HepG2 (cell line): ENCODE data around the gene CRK. TPM values are rescaled to one million over a fixed set of nuclear protein-coding genes. Genes with fewer than 3 reads are reported as not detected.

ENCODE experiments used
- AFF4 ChIP-seq: sonication (generic); formaldehyde crosslinking; IDR thresholded peaks from 2 replicates; pipeline ENCODE4 v1.4.0; 2020; ENCODE audit warnings: missing genetic modification reagents
- IKZF4 ChIP-seq: sonication (generic); formaldehyde crosslinking; IDR thresholded peaks from 2 replicates; pipeline ENCODE4 v1.5.1; 2020; ENCODE audit warnings: borderline replicate concordance, mild to moderate bottlenecking, low read depth, missing genetic modification reagents; ENCODE audit errors: not compliant biosample characterization
- NCOA5 ChIP-seq: sonication (generic); formaldehyde crosslinking; IDR thresholded peaks from 2 replicates; pipeline ENCODE4 v1.4.0; 2020; ENCODE audit warnings: missing genetic modification reagents
- PAWR ChIP-seq: sonication (generic); formaldehyde crosslinking; IDR thresholded peaks from 2 replicates; pipeline ENCODE4 v1.4.0; 2020; ENCODE audit warnings: missing genetic modification reagents, mild to moderate bottlenecking, borderline replicate concordance
- RBM22 ChIP-seq: fragments of 200-400 bp; formaldehyde crosslinking; optimal IDR thresholded peaks from 2 replicates; pipeline ENCODE3; 2017; ENCODE audit warnings: mild to moderate bottlenecking, low read length, moderate library complexity
- STAG1 ChIP-seq: sonication (generic); formaldehyde crosslinking; IDR thresholded peaks from 2 replicates; pipeline ENCODE4 v1.4.0; 2020; ENCODE audit warnings: missing genetic modification reagents
- THAP7 ChIP-seq: sonication (generic); formaldehyde crosslinking; IDR thresholded peaks from 2 replicates; pipeline ENCODE4 v1.8.1; 2023; ENCODE audit warnings: mild to moderate bottlenecking, missing genetic modification reagents
- ZFP90 ChIP-seq: sonication (generic); formaldehyde crosslinking; IDR thresholded peaks from 2 replicates; pipeline ENCODE4 v1.8.0; 2022; ENCODE audit warnings: missing genetic modification reagents, mild to moderate bottlenecking, inconsistent platforms, borderline replicate concordance
- ZNF335 ChIP-seq: sonication (generic); formaldehyde crosslinking; IDR thresholded peaks from 2 replicates; pipeline ENCODE4 v1.4.0; 2020; ENCODE audit warnings: missing genetic modification reagents
- ZNF562 ChIP-seq: sonication (generic); formaldehyde crosslinking; IDR thresholded peaks from 2 replicates; pipeline ENCODE4 v1.8.0; 2022; ENCODE audit warnings: missing genetic modification reagents, borderline replicate concordance
- ZNF629 ChIP-seq: sonication (generic); formaldehyde crosslinking; conservative IDR thresholded peaks from 2 replicates; pipeline ENCODE4 v1.5.0; 2020; ENCODE audit warnings: missing genetic modification reagents
- polyA plus RNA-seq, 8 experiments: library from polyadenylated mRNA; depleted of rRNA in 3 of 8; stranded (reverse) in 7 of 8; unstranded in 1 of 8; fragments of >200 nt; fragmentation: Illumina TruSeq in 4 of 8; extraction: Trizol in 4 of 8; gene quantifications; 2 replicates each; pipeline versions ENCODE4 v1.2.1 to v1.2.3, GENCODE V29; 2011 to 2016; ENCODE audit warnings: low read depth in 4 of 8, missing spikeins in 1 of 8, mixed read lengths in 1 of 8; ENCODE audit not compliant: insufficient read depth in 1 of 8
- total RNA-seq, 5 experiments: library from RNA; depleted of rRNA; stranded (reverse); fragments of >200 nt; fragmentation: Illumina TruSeq; extraction: Trizol; gene quantifications; 2 replicates each; pipeline ENCODE4 v1.2.3, GENCODE V29; 2016; ENCODE audit warnings: low read depth in 1 of 5
- TF ChIP-seq, protein P1 (sequence below): sonication (generic); formaldehyde crosslinking; IDR thresholded peaks from 2 replicates; pipeline ENCODE4 v1.8.0; 2022; ENCODE audit warnings: mild to moderate bottlenecking, missing genetic modification reagents
- TF ChIP-seq, protein P2 (sequence below): sonication (generic); formaldehyde crosslinking; IDR thresholded peaks from 2 replicates; pipeline ENCODE4 v1.9.0; 2021; ENCODE audit warnings: mild to moderate bottlenecking, missing genetic modification reagents
- TF ChIP-seq, protein P3 (sequence below): sonication (generic); formaldehyde crosslinking; IDR thresholded peaks from 2 replicates; pipeline ENCODE4 v1.5.0; 2020; ENCODE audit warnings: missing genetic modification reagents

Gene CRK
- total and polyA plus RNA-seq, 2 of the 13 experiments (the other 11 are each of a cell fraction or from before 2014, with no cell fraction given), result 47.4 to 54.2 TPM

DNA sequence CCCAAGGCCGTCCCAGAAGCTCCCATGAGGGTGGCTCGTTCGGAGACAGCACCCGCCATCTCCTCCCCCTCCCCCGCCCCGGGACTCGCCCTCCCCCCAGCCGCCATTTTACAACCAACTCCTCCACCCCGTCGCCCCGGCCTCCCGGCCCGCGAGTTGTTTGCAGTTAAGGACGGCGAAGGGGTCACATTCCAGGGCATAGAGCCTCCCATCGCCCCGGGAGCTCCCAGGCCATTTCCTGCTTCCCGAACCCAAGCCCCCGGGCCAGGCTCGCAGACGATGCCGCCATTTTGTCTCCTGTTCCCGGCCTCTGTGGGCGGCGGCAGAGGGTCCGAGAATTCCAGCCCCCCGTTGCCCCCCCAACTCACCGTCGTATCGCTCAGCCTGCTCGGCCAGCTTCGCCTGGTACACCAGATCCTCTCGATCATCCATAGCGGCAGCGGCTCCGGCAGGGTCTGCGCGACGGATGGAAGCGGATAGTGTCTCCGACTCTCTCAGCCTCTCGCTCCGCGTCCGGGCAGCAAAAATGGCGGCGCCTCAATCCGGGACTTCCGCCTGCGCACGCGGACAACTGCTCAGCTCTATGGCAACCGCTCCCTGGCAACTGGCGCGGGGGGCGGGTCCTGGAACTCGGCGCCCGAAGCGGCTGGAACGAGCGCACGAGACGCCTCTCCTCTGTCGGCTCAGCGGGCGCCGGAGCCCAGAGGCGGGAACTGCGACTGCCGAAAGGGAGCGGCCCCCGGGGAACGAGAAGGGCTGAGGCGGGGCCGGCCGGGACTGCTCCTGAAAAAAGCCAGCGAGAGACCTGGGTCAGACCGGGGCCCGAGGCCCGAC lies 56.1 kb downstream of the CRK start, which contains the start of gene YWHAE (continued):
- TF ChIP-seq, protein P1, sequence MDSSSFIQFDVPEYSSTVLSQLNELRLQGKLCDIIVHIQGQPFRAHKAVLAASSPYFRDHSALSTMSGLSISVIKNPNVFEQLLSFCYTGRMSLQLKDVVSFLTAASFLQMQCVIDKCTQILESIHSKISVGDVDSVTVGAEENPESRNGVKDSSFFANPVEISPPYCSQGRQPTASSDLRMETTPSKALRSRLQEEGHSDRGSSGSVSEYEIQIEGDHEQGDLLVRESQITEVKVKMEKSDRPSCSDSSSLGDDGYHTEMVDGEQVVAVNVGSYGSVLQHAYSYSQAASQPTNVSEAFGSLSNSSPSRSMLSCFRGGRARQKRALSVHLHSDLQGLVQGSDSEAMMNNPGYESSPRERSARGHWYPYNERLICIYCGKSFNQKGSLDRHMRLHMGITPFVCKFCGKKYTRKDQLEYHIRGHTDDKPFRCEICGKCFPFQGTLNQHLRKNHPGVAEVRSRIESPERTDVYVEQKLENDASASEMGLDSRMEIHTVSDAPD, result no peak; the same call in 1 of the 2 replicates
- TF ChIP-seq THAP7, result peak; percentile 72; the same call in 1 of the 2 replicates
- TF ChIP-seq AFF4 (CRISPR knock-in tag), result no peak
- no peak for TF ChIP-seq ZNF629 (CRISPR knock-in tag)
- no peak for TF ChIP-seq ZNF562 (CRISPR knock-in tag)
- no peak for TF ChIP-seq ZNF335 (CRISPR knock-in tag)
- TF ChIP-seq ZFP90, result peak; percentile 60; the same call in 1 of the 2 replicates
- TF ChIP-seq, protein P2, sequence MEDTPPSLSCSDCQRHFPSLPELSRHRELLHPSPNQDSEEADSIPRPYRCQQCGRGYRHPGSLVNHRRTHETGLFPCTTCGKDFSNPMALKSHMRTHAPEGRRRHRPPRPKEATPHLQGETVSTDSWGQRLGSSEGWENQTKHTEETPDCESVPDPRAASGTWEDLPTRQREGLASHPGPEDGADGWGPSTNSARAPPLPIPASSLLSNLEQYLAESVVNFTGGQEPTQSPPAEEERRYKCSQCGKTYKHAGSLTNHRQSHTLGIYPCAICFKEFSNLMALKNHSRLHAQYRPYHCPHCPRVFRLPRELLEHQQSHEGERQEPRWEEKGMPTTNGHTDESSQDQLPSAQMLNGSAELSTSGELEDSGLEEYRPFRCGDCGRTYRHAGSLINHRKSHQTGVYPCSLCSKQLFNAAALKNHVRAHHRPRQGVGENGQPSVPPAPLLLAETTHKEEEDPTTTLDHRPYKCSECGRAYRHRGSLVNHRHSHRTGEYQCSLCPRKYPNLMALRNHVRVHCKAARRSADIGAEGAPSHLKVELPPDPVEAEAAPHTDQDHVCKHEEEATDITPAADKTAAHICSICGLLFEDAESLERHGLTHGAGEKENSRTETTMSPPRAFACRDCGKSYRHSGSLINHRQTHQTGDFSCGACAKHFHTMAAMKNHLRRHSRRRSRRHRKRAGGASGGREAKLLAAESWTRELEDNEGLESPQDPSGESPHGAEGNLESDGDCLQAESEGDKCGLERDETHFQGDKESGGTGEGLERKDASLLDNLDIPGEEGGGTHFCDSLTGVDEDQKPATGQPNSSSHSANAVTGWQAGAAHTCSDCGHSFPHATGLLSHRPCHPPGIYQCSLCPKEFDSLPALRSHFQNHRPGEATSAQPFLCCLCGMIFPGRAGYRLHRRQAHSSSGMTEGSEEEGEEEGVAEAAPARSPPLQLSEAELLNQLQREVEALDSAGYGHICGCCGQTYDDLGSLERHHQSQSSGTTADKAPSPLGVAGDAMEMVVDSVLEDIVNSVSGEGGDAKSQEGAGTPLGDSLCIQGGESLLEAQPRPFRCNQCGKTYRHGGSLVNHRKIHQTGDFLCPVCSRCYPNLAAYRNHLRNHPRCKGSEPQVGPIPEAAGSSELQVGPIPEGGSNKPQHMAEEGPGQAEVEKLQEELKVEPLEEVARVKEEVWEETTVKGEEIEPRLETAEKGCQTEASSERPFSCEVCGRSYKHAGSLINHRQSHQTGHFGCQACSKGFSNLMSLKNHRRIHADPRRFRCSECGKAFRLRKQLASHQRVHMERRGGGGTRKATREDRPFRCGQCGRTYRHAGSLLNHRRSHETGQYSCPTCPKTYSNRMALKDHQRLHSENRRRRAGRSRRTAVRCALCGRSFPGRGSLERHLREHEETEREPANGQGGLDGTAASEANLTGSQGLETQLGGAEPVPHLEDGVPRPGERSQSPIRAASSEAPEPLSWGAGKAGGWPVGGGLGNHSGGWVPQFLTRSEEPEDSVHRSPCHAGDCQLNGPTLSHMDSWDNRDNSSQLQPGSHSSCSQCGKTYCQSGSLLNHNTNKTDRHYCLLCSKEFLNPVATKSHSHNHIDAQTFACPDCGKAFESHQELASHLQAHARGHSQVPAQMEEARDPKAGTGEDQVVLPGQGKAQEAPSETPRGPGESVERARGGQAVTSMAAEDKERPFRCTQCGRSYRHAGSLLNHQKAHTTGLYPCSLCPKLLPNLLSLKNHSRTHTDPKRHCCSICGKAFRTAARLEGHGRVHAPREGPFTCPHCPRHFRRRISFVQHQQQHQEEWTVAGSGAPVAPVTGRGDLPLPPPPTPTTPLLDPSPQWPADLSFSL (CRISPR knock-in tag), result no peak
- no peak for TF ChIP-seq IKZF4 (CRISPR knock-in tag)
- no peak for TF ChIP-seq NCOA5 (CRISPR knock-in tag)
- peak; percentile 99 for TF ChIP-seq RBM22
- 0 out of 2 replicates have a peak, but pooled peaks have one; percentile 10 for TF ChIP-seq STAG1
- TF ChIP-seq, protein P3, sequence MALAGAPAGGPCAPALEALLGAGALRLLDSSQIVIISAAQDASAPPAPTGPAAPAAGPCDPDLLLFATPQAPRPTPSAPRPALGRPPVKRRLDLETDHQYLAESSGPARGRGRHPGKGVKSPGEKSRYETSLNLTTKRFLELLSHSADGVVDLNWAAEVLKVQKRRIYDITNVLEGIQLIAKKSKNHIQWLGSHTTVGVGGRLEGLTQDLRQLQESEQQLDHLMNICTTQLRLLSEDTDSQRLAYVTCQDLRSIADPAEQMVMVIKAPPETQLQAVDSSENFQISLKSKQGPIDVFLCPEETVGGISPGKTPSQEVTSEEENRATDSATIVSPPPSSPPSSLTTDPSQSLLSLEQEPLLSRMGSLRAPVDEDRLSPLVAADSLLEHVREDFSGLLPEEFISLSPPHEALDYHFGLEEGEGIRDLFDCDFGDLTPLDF (CRISPR knock-in tag), result peak; percentile 59
- no peak for TF ChIP-seq PAWR (CRISPR knock-in tag)
